VCaP (cell line): Measurements from ENCODE around the gene PTPN21.

Experiments used
- H3K27ac ChIP-seq: fragments of 450-650 bp; 2 replicates; pipeline ENCODE4 v1.5.1; 2017
- TF ChIP-seq, protein P1 (sequence below): fragments of 450-650 bp; conservative IDR thresholded peaks from 2 replicates; pipeline ENCODE4 v1.5.1; 2017; ENCODE audit warnings: mild to moderate bottlenecking, moderate library complexity

Gene PTPN21

DNA sequence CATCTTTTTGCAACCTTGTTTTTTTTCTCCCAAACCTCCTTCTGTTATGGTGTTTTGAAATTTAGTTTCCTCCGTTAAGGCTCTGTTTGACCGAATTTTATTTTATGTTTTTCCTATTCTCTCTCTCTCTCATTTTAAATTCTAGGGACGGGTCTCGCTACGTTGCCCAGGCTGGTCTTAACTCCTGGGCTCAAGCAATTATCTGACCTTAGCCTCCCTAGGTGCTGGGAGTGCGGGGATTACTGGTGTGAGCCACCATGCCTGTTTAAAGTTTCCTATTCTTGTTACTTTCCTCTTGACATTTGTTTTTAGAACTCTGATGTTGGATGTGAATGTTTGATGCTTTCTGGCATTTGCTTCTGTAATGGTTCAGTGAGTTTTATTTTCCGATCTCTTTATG lies 9.0 kb upstream of the PTPN21 start:
- TF ChIP-seq, protein P1, sequence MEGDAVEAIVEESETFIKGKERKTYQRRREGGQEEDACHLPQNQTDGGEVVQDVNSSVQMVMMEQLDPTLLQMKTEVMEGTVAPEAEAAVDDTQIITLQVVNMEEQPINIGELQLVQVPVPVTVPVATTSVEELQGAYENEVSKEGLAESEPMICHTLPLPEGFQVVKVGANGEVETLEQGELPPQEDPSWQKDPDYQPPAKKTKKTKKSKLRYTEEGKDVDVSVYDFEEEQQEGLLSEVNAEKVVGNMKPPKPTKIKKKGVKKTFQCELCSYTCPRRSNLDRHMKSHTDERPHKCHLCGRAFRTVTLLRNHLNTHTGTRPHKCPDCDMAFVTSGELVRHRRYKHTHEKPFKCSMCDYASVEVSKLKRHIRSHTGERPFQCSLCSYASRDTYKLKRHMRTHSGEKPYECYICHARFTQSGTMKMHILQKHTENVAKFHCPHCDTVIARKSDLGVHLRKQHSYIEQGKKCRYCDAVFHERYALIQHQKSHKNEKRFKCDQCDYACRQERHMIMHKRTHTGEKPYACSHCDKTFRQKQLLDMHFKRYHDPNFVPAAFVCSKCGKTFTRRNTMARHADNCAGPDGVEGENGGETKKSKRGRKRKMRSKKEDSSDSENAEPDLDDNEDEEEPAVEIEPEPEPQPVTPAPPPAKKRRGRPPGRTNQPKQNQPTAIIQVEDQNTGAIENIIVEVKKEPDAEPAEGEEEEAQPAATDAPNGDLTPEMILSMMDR = no peak
- H3K27ac ChIP-seq = peak overlapping the region; percentile 94

DNA sequence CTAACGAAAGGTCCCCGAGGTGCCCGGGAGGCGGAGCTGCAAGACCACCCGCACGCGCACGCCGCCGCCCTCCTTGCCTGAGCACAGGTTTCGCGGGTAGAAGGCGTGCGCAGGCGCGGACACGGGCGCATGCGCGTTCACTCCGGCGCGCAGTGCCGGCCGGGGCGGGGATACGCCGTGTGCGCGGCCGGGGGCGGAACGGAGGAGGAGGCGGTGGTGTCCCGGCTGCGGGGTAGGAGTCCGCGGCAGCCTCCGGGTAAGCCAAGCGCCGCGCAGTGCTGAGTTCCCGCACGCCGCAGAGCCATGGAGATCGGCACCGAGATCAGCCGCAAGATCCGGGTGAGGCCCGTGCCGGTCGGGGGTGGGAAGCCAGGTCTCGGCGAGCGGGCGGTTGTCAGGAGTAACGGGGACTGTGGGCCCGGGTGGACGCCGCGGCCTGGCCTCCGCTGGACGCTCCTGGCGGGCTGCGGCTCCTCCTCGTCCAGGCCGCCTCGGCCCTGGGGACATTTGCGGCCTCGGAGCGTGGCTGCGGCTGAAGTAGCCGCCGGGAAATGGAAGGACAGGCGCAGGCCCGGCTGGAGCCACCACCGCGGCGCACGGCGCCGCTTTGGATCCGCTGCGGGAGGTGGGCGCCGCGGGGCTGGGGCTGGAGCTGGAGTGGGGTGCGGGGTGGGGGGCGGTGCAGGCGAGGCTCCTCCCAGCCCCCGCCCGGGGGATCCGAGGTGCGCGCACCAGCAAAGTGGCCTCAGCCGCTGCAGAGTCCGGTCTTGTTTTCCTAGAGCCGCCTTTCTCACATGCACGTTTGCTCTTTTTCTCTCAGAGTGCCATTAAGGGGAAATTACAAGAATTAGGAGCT lies 8.3 kb upstream of the PTPN21 start, which contains the start of gene ZC3H14:
Gene ZC3H14, plus strand, starts transcription at position 207 of the 856 bp plus-strand sequence. Its CDS starts 97 bp downstream, at position 304.
- peak within 1 kb of the TSS; percentile 94 for H3K27ac ChIP-seq
- TF ChIP-seq, protein P1 = no peak

DNA sequence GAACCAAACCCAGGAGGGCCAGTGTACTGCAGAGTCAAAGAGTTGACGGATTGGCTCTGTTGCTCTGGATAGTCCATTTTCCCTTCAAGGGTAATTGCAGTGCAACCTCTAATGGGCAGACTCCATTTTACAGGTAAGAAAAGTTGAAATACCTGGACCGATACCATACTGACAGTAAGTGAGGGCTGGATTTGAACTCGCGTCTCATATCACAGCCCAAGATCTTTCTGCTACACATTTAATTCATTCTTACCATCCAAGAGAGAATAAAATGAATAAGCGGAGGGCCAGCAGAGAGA lies 7.7 kb upstream of the PTPN21 start:
- TF ChIP-seq, protein P1 = no peak
- peak overlapping the region; percentile 94 for H3K27ac ChIP-seq

DNA sequence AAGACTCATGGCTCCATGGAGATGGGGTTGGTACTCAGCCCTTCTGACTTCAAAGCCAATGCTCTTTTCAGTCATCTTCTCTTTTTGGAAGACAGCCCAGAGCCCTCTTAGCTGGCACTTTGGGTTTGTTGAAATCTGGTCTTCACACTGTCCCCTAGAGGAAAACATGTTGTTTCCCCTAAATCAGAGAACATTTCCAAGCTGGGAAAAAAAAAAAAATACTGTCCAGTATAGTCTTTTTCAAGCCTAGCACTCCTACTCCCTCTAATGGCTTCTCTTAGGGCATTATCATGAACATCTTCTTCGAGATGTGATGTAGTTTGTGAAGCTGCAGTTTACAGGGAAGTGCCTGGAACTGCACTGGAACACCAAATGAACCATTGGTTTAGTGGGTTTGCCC lies 5.0 kb upstream of the PTPN21 start:
- H3K27ac ChIP-seq = no peak overlapping the region
- TF ChIP-seq, protein P1 = peak; percentile 78

DNA sequence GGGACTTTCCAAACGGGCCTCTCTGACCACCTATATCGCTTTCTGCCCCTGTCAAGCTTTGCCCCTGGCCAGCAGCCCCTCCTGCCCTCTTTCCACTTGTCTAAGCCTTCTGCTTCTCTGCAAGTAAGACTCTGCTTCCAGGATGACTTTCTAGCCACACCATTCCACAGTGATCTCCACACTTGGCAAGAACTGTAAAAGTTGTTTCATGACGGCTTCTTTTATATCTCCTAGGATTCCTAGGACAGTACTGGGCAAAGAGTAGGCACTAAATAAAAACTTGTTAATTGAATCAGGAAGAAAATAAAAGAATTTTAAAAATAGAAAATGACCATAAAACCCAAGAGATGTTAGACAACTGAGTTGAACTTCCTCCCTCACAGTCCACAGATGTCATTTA lies 1.8 kb upstream of the PTPN21 start:
- TF ChIP-seq, protein P1 = no peak

DNA sequence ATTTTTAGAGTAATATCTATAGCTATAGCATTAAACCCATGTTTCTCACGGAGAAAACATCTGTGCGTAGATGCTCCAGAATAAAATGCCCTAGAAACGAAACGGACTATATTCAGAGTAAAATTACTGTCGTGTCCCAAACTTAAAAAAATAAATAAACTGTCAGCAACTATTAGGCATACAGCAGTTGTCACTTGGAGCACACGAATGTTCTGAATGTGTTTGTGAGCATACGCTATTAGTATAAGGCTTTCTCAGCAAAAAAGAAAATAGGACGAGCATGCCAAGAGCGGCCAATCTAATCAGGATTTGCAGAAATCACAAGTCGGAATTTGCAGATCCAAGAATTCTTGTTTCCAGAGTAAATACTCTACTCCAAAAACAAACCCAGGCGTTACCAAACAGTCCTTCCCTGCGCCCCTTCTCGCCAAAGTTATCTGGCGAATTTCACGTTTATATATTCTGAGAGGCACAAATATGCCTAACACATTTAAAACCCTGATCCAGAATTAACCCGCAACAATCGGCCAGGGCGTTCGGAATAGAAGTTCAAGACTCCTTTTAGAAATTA lies 836 bp downstream of the PTPN21 start:
- TF ChIP-seq, protein P1 = no peak
- peak overlapping the region; percentile 96 for H3K27ac ChIP-seq

More for the DNA sequence above, 1.8 kb upstream of the PTPN21 start:
- H3K27ac ChIP-seq = no peak overlapping the region

DNA sequence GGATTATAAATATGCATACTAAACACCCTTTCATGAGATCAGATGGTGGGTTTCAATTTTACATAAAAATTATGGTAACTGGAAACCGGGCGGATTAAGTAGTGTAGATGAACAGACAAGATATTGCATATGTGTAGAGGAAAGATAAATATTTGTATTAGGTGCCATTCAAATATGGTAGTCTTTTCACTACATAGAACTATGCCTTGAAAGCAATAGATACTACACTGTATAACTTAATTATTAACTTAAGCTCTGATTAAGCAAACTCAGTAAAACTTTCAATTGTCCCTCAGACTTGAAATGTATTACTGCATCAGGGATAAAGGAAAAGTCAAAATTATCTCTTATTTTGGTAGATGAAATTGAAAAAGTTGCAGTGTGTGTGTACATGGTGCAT lies 1.9 kb downstream of the PTPN21 start:
- H3K27ac ChIP-seq = peak overlapping the region; percentile 96
- TF ChIP-seq, protein P1 = no peak
